Right lobe of liver (tissue), 4 donors: ENCODE results near the gene YDJC.

Experiments
- CTCF ChIP-seq, 4 donors: fragments of 200-600 bp in 3 of 4; fragments of 450-650 bp in 1 of 4; IDR thresholded peaks; one replicate each; pipeline versions ENCODE4 v1.5.1 to v1.8.0; 2016 to 2022; ENCODE audit warnings: antibody characterized with exemption in 4 of 4, mild to moderate bottlenecking in 2 of 4
- POLR2A ChIP-seq: fragments of 450-650 bp; IDR thresholded peaks from one replicate; pipeline ENCODE4 v1.6.1; 2017; ENCODE audit warnings: antibody characterized with exemption, mild to moderate bottlenecking
- donor health status: DM: no; HTN: no; CAD: no.
- donor health status: DM: no; HTN: no; CAD: no.
- donor health status: DM: no; HTN: yes; CAD: no.

- TF ChIP-seq CTCF (IDR thresholded peaks at IDR 0.05) (peak; percentile 6 to 65 (median 44)), POLR2A (peak; percentile 90)
Observed at GRCh38 chr22:21641789-21642583, 12.2 kb upstream of the YDJC start, which contains the start of gene SDF2L1.
